Stimulated activated CD8-positive, alpha-beta memory T cell treated with anti-CD3 and anti-CD28 coated beads, Interleukin-12 subunit alpha, Interleukin-12 subunit beta, amount 100 ng/mL, for 4 hours (primary cell): ENCODE results near the gene UACA.
"Not testable (repeated sequence)": the region's sequence is repeated elsewhere in the genome, so short reads cannot be mapped to it uniquely, and the experiment has no call there.

Experiments used
- DNase-seq: peaks from one replicate; pipeline ENCODE4 v3.0.0-alpha.2; 2020; ENCODE audit warnings: low read depth

UACA gene

GRCh38 chr15:70669006-70669602, 94.3 kb downstream of the UACA start:
- no peak for DNase-seq

GRCh38 chr15:70665599-70665998, 97.8 kb downstream of the UACA start:
- DNase-seq, result no peak

GRCh38 chr15:70664494-70664893, 98.9 kb downstream of the UACA start:
- DNase-seq, result no peak

- DNase-seq, result not testable (repeated sequence)
These were observed 100.3 kb downstream of the UACA start for GRCh38 chr15:70663069-70663468.

GRCh38 chr15:70659662-70660061, 103.7 kb downstream of the UACA start:
- no peak for DNase-seq

GRCh38 chr15:70658641-70659040, 104.7 kb downstream of the UACA start:
- DNase-seq, result no peak

GRCh38 chr15:70653426-70653825, 109.9 kb downstream of the UACA start:
- DNase-seq, result no peak

- DNase-seq, result no peak
These were observed 111.0 kb downstream of the UACA start for GRCh38 chr15:70652341-70652740.

- no peak for DNase-seq
These were observed 112.0 kb downstream of the UACA start for GRCh38 chr15:70651303-70651845.

- no peak for DNase-seq
These were observed 112.6 kb downstream of the UACA start for GRCh38 chr15:70650567-70651302.

GRCh38 chr15:70647396-70647795, 116.0 kb downstream of the UACA start:
- DNase-seq, result no peak

- DNase-seq, result no peak
These were observed 117.2 kb downstream of the UACA start for GRCh38 chr15:70646169-70646568.

- DNase-seq, result no peak
These were observed 119.6 kb downstream of the UACA start for GRCh38 chr15:70643783-70644125.

GRCh38 chr15:70643106-70643782, 120.1 kb downstream of the UACA start:
- DNase-seq, result no peak

- no peak for DNase-seq
These were observed 126.7 kb downstream of the UACA start for GRCh38 chr15:70636540-70637165.

GRCh38 chr15:70635895-70636294, 127.5 kb downstream of the UACA start:
- no peak for DNase-seq

- no peak for DNase-seq
These were observed 129.4 kb downstream of the UACA start for GRCh38 chr15:70633991-70634390.

GRCh38 chr15:70633103-70633831, 130.1 kb downstream of the UACA start:
- DNase-seq, result no peak

GRCh38 chr15:70632491-70633102, 130.8 kb downstream of the UACA start:
- no peak for DNase-seq

- DNase-seq, result no peak
These were observed 131.3 kb downstream of the UACA start for GRCh38 chr15:70632079-70632478.

GRCh38 chr15:70629735-70630273, 133.6 kb downstream of the UACA start:
- DNase-seq, result no peak
